TTC549 (cell line): ENCODE measurements around the gene OCLN.
"Not testable (repeated sequence)": the region's sequence is repeated elsewhere in the genome, so short reads cannot be mapped to it uniquely, and the experiment has no call there.

ENCODE experiments used
- FAIRE-seq: peaks from 2 replicates; lab custom pipeline; 2012; peaks lifted over from hg19 to GRCh38; lab: Jason Lieb, UNC

Gene OCLN

GRCh38 chr5:69491027-69491426 is 1.6 kb upstream of the OCLN start:
- FAIRE-seq = no peak

- FAIRE-seq = no peak
Observed at GRCh38 chr5:69491838-69492390, 676 bp upstream of the OCLN start.

- FAIRE-seq = no peak
Observed at GRCh38 chr5:69492923-69493395, 369 bp downstream of the OCLN start.

- no peak for FAIRE-seq
Observed at GRCh38 chr5:69493396-69494133, 975 bp downstream of the OCLN start.

- FAIRE-seq = no peak
Observed at GRCh38 chr5:69494452-69494851, 1.9 kb downstream of the OCLN start.

GRCh38 chr5:69497006-69497520 is 4.5 kb downstream of the OCLN start:
- no peak for FAIRE-seq

- no peak for FAIRE-seq
Observed at GRCh38 chr5:69498384-69498783, 5.8 kb downstream of the OCLN start.

GRCh38 chr5:69502367-69502766 is 9.8 kb downstream of the OCLN start:
- FAIRE-seq = no peak

GRCh38 chr5:69502767-69503488 is 10.3 kb downstream of the OCLN start:
- no peak for FAIRE-seq

GRCh38 chr5:69504036-69504435 is 11.4 kb downstream of the OCLN start:
- FAIRE-seq = no peak

- no peak for FAIRE-seq
Observed at GRCh38 chr5:69505306-69505705, 12.7 kb downstream of the OCLN start.

- no peak for FAIRE-seq
Observed at GRCh38 chr5:69509212-69509611, 16.6 kb downstream of the OCLN start.

- FAIRE-seq = no peak
Observed at GRCh38 chr5:69510694-69511093, 18.1 kb downstream of the OCLN start.

- FAIRE-seq = no peak
Observed at GRCh38 chr5:69512740-69513260, 20.2 kb downstream of the OCLN start.

- FAIRE-seq = not testable (repeated sequence)
Observed at GRCh38 chr5:69515570-69515969, 23.0 kb downstream of the OCLN start.

- FAIRE-seq = no peak
Observed at GRCh38 chr5:69516769-69517168, 24.2 kb downstream of the OCLN start.

GRCh38 chr5:69517763-69518212 is 25.2 kb downstream of the OCLN start:
- FAIRE-seq = no peak

- no peak for FAIRE-seq
Observed at GRCh38 chr5:69519285-69519684, 26.7 kb downstream of the OCLN start.

- no peak for FAIRE-seq
Observed at GRCh38 chr5:69522035-69522434, 29.4 kb downstream of the OCLN start.

- no peak for FAIRE-seq
Observed at GRCh38 chr5:69525490-69525889, 32.9 kb downstream of the OCLN start.

- FAIRE-seq = no peak
Observed at GRCh38 chr5:69526660-69527059, 34.1 kb downstream of the OCLN start.

- FAIRE-seq = no peak
Observed at GRCh38 chr5:69527128-69527770, 34.7 kb downstream of the OCLN start.
